Suprapubic skin (tissue), 4 donors: ENCODE data around the gene HPS6. TPM values are rescaled to one million over a fixed set of nuclear protein-coding genes. Genes with fewer than 3 reads are reported as not detected.

Source experiments
- DNase-seq, 2 donors: peaks; one replicate each; pipeline ENCODE4 v3.0.0-alpha.2; 2019; ENCODE audit warnings: low spot score in 2 of 2
- H3K27ac ChIP-seq: fragments of 200-600 bp; sonication (generic); one replicate; pipeline ENCODE4 v1.5.1; 2019
- H3K27me3 ChIP-seq: fragments of 200-600 bp; sonication (generic); one replicate; pipeline ENCODE4 v1.5.1; 2019
- H3K36me3 ChIP-seq: fragments of 200-600 bp; sonication (generic); one replicate; pipeline ENCODE4 v1.5.1; 2019
- H3K4me1 ChIP-seq: fragments of 200-600 bp; sonication (generic); one replicate; pipeline ENCODE4 v1.5.1; 2019
- H3K4me3 ChIP-seq: fragments of 200-600 bp; sonication (generic); one replicate; pipeline ENCODE4 v1.5.1; 2019; ENCODE audit warnings: mild to moderate bottlenecking
- H3K9me3 ChIP-seq: fragments of 200-600 bp; sonication (generic); one replicate; pipeline ENCODE4 v1.5.1; 2019
- CTCF ChIP-seq, 2 donors: fragments of 200-600 bp in 1 of 2; fragments of 450-650 bp in 1 of 2; sonication (generic) in 1 of 2; IDR thresholded peaks; one replicate each; pipeline ENCODE4 v1.5.1; 2016 to 2019; ENCODE audit warnings: antibody characterized with exemption in 2 of 2, mild to moderate bottlenecking in 1 of 2, moderate library complexity in 1 of 2
- EP300 ChIP-seq: sonication (generic); formaldehyde crosslinking; IDR thresholded peaks from one replicate; pipeline ENCODE4 v1.6.1; 2017; ENCODE audit warnings: antibody characterized with exemption
- POLR2A ChIP-seq, 2 donors: fragments of 450-650 bp; IDR thresholded peaks; one replicate each; pipeline ENCODE4 v1.6.1; 2017; ENCODE audit warnings: antibody characterized with exemption in 2 of 2, mild to moderate bottlenecking in 2 of 2, moderate library complexity in 2 of 2
- POLR2AphosphoS5 ChIP-seq, 3 donors: sonication (generic); formaldehyde crosslinking; IDR thresholded peaks; one replicate each; pipeline ENCODE4 v1.6.1; 2017; ENCODE audit warnings: antibody characterized with exemption in 3 of 3
- WGBS: methylation state at CpG from one replicate; pipeline ENCODE4 v1.1.5; 2018; 5-methylcytosine and 5-hydroxymethylcytosine counted together
- total RNA-seq, 4 donors: library from RNA; depleted of rRNA; stranded (reverse); fragments of >200 nt; gene quantifications; one replicate each; pipeline ENCODE4 v1.1.0, GENCODE V29; 2016

HPS6 gene
- total RNA-seq, 4 donors from 2014 or later: 23.6 to 43.2 (median 31.3) TPM

GRCh38 chr10:102114861-102115618 lies 49.9 kb downstream of the HPS6 start:
- Histone ChIP-seq H3K4me1 (peaks cover 79% of the 10 kb centered on the region), H3K27me3 (no peaks in the 10 kb centered on the region), H3K27ac (peak overlapping the region; percentile 90), H3K9me3 (no peaks in the 10 kb centered on the region), H3K36me3 (peaks cover 18% of the 10 kb centered on the region), H3K4me3 (peak overlapping the region; percentile 73)
- DNase-seq: peak; percentile 92 to 96
- 2% methylated on average over 21 of the region's 23 CpGs for WGBS
- TF ChIP-seq EP300: no peak
- TF ChIP-seq POLR2A (IDR thresholded peaks at IDR 0.05): peak in 1 of 2 donors; percentile 37
- no peak for TF ChIP-seq CTCF (IDR thresholded peaks at IDR 0.05)
- TF ChIP-seq POLR2AphosphoS5 (IDR thresholded peaks at IDR 0.05): peak in 2 of 3 donors; percentile 26 to 61

- H3K4me1 ChIP-seq: peaks cover 76% of the 10 kb centered on the region
- WGBS: under 1% methylated on average over 3 of the region's 3 CpGs
- no peaks in the 10 kb centered on the region for H3K27me3 ChIP-seq
- no peak for TF ChIP-seq CTCF (IDR thresholded peaks at IDR 0.05)
- no peak for TF ChIP-seq POLR2AphosphoS5 (IDR thresholded peaks at IDR 0.05)
- no peak for TF ChIP-seq POLR2A (IDR thresholded peaks at IDR 0.05)
- TF ChIP-seq EP300: no peak
- H3K27ac ChIP-seq: peak overlapping the region; percentile 98
- H3K36me3 ChIP-seq: peaks cover 11% of the 10 kb centered on the region
- H3K9me3 ChIP-seq: no peaks in the 10 kb centered on the region
- H3K4me3 ChIP-seq: peak overlapping the region; percentile 73
- DNase-seq: no peak
Measured at GRCh38 chr10:102115775-102116174, 50.6 kb downstream of the HPS6 start.

- peaks cover 82% of the 10 kb centered on the region for H3K4me1 ChIP-seq
- H3K9me3 ChIP-seq: no peaks in the 10 kb centered on the region
- DNase-seq: no peak
- TF ChIP-seq EP300 (no peak), POLR2A (IDR thresholded peaks at IDR 0.05) (no peak), CTCF (IDR thresholded peaks at IDR 0.05) (no peak), POLR2AphosphoS5 (IDR thresholded peaks at IDR 0.05) (no peak)
- H3K4me3 ChIP-seq: peak overlapping the region; percentile 73
- WGBS: 60% methylated on average over 1 of the region's 1 CpG
- peaks cover 2% of the 10 kb centered on the region for H3K36me3 ChIP-seq
- no peaks in the 10 kb centered on the region for H3K27me3 ChIP-seq
- H3K27ac ChIP-seq: peak overlapping the region; percentile 98
Measured at GRCh38 chr10:102116656-102117055, 51.5 kb downstream of the HPS6 start.

Other genes starting within 250 kb of the HPS6 start
- gene OGA, start 246.9 kb upstream of the HPS6 start, total RNA-seq: 100 to 1,000 TPM in 3 of 4 donors, 10 to 100 TPM in 1; 90.2 to 423 (median 131) TPM
- gene KCNIP2, start 221.5 kb upstream of the HPS6 start, total RNA-seq: 10 to 100 TPM in 1 of 4 donors, 1 to 10 TPM in 3; 1.3 to 20.3 (median 4.8) TPM
- 10 to 100 TPM; 12.1 to 25.7 (median 20.4) TPM for gene ARMH3, start 9.2 kb upstream of the HPS6 start, total RNA-seq
- 100 to 1,000 TPM in 2 of 4 donors, 10 to 100 TPM in 2; 62.0 to 217 (median 96.0) TPM for gene LDB1, start 55.0 kb downstream of the HPS6 start, total RNA-seq
- 10 to 100 TPM; 42.6 to 80.0 (median 55.2) TPM for gene PPRC1, start 67.7 kb downstream of the HPS6 start, total RNA-seq
- gene NOLC1, start 87.0 kb downstream of the HPS6 start, total RNA-seq: 10 to 100 TPM; 47.8 to 94.9 (median 77.9) TPM
- gene ELOVL3, start 160.9 kb downstream of the HPS6 start, total RNA-seq: 10 to 100 TPM; 16.9 to 84.1 (median 56.5) TPM
- gene PITX3, start 176.2 kb downstream of the HPS6 start, total RNA-seq: not detected
- 10 to 100 TPM; 31.0 to 56.1 (median 43.9) TPM for gene GBF1, start 180.2 kb downstream of the HPS6 start, total RNA-seq